Muscle of leg (tissue), 11 donors: Measurements from ENCODE around the gene MAT2A. TPM values are rescaled to one million over a fixed set of nuclear protein-coding genes. Genes with fewer than 3 reads are reported as not detected.
A peak's percentile ranks its signal among the peaks of the same experiment; 100 is the strongest.

ENCODE experiments used
- DNase-seq: peaks from one replicate; pipeline ENCODE4 v3.0.0; 2013
- H3K27ac ChIP-seq: one replicate; pipeline ENCODE4 v1.5.1; 2013; ENCODE audit warnings: mild to moderate bottlenecking, low read length, control low read depth
- H3K27me3 ChIP-seq: one replicate; pipeline ENCODE4 v1.6.1; 2013; ENCODE audit warnings: low read length; ENCODE audit not compliant: control insufficient read depth, insufficient read depth
- H3K36me3 ChIP-seq: one replicate; pipeline ENCODE4 v1.6.1; 2013; ENCODE audit warnings: low read length; ENCODE audit not compliant: control insufficient read depth, insufficient read depth
- H3K4me1 ChIP-seq: one replicate; pipeline ENCODE4 v1.6.1; 2013; ENCODE audit warnings: low read length; ENCODE audit not compliant: control insufficient read depth, insufficient read depth
- H3K4me3 ChIP-seq: one replicate; pipeline ENCODE4 v1.5.1; 2013; ENCODE audit warnings: low read length, control low read depth
- H3K9me3 ChIP-seq: replicated peaks from 2 replicates; pipeline ENCODE4 v1.6.1; 2013; ENCODE audit warnings: low read depth, low read length; ENCODE audit not compliant: control insufficient read depth
- WGBS: methylation state at CpG from one replicate; pipeline ENCODE4 v1.1.5; 2013; ENCODE audit warnings: missing lambda C conversion rate; ENCODE audit not compliant: insufficient coverage; 5-methylcytosine and 5-hydroxymethylcytosine counted together
- polyA plus RNA-seq, 8 donors: library from polyadenylated mRNA; unstranded; fragments of 120-200 nt; gene quantifications; one replicate each; pipeline versions ENCODE4 v1.2.1 to v1.2.3, GENCODE V29; 2013; ENCODE audit warnings: inconsistent platforms in 1 of 8, low replicate concordance in 1 of 8; ENCODE audit not compliant: insufficient read length in 8 of 8, insufficient read depth in 1 of 8
- total RNA-seq: library from RNA; stranded (reverse); fragments of 120-200 nt; gene quantifications from one replicate; pipeline ENCODE4 v1.2.4, GENCODE V29; 2013

Gene MAT2A
- total and polyA plus RNA-seq, 9 donors: 71.5 to 240 (median 179) TPM

DNA sequence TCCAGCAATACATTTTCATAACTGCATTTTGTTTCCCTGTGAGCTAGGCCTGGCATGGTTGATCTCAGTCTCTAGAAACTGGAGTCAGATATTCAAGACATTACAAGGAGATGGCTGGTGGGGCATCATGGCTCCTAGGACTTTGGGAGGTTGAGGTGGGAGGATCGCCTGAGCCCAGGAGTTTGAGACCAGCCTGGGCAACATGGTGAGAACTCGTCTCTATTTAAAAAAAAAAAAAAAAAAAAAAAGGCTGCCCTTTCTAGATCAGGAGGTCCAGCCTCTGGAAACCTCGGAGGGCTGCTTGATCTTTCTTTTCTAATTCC lies 38.1 kb downstream of the MAT2A start:
- Histone ChIP-seq H3K27ac (peak overlapping the region; percentile 88), H3K4me3 (no peak overlapping the region), H3K9me3 (no peaks in the 10 kb centered on the region), H3K4me1 (peaks cover 40% of the 10 kb centered on the region), H3K36me3 (no peaks in the 10 kb centered on the region), H3K27me3 (peaks cover 2% of the 10 kb centered on the region)
- no CpG with 5 or more reads among the region's 3 CpGs for WGBS
- no peak for DNase-seq

DNA sequence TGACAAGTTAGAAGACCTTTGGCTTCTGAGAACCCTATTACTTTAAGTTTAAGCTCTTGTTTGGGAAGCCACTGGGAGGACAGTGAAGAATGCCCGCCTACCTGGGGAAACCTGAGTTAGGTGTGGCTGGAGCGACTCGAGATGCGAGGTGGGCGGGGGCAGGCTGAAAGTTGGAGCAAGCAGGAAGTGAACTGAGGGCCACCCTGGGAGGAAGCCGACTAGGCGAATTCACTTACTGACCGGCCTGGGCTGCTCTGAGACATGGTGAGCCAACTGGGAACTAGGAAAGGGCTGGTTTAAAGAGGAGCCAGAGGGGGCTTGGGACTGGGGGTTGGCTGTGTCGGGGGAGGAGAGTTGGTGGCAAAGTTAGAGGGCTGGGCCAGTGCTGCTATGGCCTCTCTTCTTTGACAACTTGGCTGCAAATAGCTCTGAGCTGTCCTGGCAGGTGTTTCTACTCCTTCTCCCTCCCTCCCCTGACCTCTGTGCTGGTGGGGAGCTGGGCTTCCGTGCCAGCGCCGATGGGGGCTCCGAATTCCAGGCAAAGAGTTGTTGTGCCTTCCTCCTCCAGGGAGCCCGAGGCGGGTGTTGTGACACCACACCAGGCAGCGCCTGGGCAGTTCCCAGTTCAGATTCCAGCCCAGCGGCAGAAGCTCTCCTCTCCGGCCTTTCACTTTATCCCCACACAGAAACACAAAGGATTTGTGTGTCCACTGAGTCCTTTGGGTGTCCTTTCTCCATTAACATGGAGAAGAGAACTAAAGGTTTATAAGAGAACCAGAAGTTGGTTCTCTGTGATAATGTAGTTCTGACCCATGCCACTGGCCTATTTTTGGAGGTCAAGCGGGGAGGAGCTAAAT lies 38.6 kb downstream of the MAT2A start, which contains the start of gene VAMP8:
Gene VAMP8, plus strand, starts transcription at position 201 of the 857 bp plus-strand sequence. Its CDS starts 61 bp downstream, at position 262.
- no peaks in the 10 kb centered on the region for H3K9me3 ChIP-seq
- peaks cover 40% of the 10 kb centered on the region for H3K4me1 ChIP-seq
- H3K36me3 ChIP-seq: no peaks in the 10 kb centered on the region
- peaks cover 2% of the 10 kb centered on the region for H3K27me3 ChIP-seq
- 35% methylated on average over 9 of the region's 19 CpGs for WGBS
- DNase-seq: peak; percentile 51
- H3K27ac ChIP-seq: peak within 1 kb of the TSS; percentile 88
- peak within 1 kb of the TSS; percentile 25 for H3K4me3 ChIP-seq

DNA sequence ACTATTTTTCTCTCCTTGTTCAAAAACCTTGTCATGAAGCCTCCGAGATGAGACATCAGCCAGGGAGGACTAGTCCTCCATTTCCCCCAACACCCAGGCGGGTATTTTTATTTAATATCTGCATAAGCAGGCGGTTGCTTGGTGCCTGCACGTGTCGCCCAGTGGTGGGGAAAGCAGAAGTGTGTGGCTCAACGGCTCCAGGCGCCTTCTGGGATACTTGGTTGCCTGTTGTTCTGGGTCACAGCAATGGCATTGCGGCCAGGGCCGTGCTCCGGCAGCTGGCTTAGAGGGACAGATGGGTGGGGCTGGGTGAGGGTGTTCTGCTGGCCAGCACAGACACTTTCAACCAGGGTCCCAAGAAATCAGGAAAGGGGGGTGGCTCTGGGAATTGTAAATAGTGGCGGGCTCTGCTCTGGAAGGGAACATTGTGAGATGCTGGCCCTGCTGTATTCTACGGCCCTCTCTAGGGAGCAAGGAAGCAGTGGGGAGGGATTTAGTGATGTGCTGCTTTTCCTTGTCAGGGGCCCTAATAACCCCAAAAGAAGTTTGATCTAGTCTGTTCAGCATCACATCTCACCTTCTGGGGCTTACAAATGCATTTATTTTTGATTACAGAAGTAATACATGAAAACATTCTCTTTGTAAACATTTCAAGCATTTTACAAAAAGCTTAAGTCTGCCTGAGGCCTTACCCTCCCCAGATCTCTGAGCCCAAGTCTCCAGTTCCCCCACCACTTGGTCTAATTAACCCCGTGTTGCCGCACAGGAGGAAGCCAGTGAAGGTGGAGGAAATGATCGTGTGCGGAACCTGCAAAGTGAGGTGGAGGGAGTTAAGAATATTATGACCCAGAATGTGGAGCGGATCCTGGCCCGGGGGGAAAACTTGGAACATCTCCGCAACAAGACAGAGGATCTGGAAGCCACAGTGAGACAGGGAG lies 39.5 kb downstream of the MAT2A start:
- H3K4me3 ChIP-seq: no peak overlapping the region
- peak overlapping the region; percentile 88 for H3K27ac ChIP-seq
- peaks cover 40% of the 10 kb centered on the region for H3K4me1 ChIP-seq
- H3K27me3 ChIP-seq: peaks cover 2% of the 10 kb centered on the region
- DNase-seq: peak; percentile 59
- H3K9me3 ChIP-seq: no peaks in the 10 kb centered on the region
- H3K36me3 ChIP-seq: no peaks in the 10 kb centered on the region
- 37% methylated on average over 10 of the region's 19 CpGs for WGBS

DNA sequence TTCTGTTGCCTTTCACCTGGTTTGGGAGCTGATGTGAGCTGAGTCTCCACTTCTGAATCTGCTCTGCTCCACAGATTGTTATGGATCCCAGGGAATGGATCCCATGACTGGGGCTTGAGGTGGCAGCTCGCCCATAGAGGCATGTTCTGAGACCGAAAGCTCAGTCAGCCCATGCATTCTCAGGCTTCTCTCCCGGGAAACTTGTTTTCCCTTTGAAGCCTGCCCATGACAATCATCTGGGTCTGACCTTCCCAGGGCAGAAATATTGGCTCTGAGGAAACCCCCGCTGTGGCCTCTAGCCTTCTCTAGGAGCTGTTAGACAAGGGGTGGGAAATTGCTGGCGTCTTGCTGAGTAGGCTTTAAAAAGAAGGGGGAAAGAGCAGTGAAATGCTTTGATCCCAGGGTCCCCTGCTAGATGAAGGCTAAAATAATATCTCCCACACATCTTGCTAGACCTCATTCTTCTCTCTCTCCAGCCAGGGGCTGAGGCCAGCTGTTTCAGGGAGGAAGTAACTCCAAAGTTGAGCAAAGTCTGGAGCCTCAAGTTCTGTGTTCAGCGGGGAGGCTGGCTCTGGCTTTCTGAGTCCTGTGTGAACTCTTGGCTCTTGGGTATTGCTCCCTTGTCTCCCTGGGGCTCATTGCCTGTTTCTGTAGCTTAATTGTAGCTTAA lies 40.4 kb downstream of the MAT2A start:
- Histone ChIP-seq H3K4me3 (no peak overlapping the region), H3K27ac (peak overlapping the region; percentile 88), H3K27me3 (peaks cover 2% of the 10 kb centered on the region), H3K4me1 (peaks cover 42% of the 10 kb centered on the region), H3K36me3 (no peaks in the 10 kb centered on the region), H3K9me3 (no peaks in the 10 kb centered on the region)
- peak; percentile 65 for DNase-seq
- 33% methylated on average over 4 of the region's 6 CpGs for WGBS

DNA sequence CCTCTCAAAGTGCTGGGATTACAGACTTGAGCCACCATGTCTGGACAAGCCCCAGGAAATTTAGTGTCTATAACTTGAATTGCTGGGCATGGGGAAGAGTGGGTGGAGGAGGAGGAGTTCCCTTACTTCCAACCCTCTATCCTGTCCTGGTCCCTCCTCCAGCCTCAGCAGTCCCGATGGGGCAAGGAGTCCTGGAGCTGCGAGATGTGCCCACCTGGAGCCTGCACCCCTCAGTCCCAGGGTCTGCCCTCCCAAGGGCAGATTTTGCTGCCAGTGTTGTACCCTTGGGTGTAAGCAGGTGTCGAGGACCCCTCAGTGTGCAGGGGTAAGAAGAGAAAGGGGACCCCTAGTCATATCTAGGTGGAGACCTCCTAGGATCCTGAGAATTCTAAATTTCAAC lies 41.2 kb downstream of the MAT2A start:
- no peaks in the 10 kb centered on the region for H3K36me3 ChIP-seq
- no peak for DNase-seq
- H3K4me3 ChIP-seq: no peak overlapping the region
- 100% methylated on average over 1 of the region's 3 CpGs for WGBS
- peaks cover 50% of the 10 kb centered on the region for H3K4me1 ChIP-seq
- no peaks in the 10 kb centered on the region for H3K9me3 ChIP-seq
- H3K27me3 ChIP-seq: peaks cover 2% of the 10 kb centered on the region
- no peak overlapping the region for H3K27ac ChIP-seq

DNA sequence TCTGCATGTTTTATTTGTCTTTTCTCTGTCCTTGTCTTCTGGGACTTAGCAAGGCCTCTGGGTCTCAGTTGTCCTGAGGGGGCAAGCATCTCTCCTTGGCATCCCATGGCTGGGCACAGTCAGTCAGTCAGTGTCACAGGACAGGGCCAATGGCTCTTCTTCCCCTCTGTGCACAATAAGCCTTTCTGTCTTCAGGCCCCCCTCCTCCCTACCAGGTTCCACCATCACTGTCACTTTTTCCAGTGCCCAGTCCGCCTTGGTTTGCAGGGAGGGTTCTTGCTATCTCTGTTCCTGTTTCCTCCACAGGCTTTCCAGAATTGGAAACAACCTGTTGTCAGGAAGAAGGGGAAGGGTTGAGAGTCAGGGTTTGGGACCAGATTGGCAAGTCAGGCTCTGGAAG lies 43.5 kb downstream of the MAT2A start:
- Histone ChIP-seq H3K27ac (no peak overlapping the region), H3K4me3 (no peak overlapping the region), H3K4me1 (peaks cover 51% of the 10 kb centered on the region), H3K27me3 (peaks cover 1% of the 10 kb centered on the region), H3K9me3 (no peaks in the 10 kb centered on the region), H3K36me3 (no peaks in the 10 kb centered on the region)
- DNase-seq: no peak
- no CpG with 5 or more reads among the region's 1 CpG for WGBS

DNA sequence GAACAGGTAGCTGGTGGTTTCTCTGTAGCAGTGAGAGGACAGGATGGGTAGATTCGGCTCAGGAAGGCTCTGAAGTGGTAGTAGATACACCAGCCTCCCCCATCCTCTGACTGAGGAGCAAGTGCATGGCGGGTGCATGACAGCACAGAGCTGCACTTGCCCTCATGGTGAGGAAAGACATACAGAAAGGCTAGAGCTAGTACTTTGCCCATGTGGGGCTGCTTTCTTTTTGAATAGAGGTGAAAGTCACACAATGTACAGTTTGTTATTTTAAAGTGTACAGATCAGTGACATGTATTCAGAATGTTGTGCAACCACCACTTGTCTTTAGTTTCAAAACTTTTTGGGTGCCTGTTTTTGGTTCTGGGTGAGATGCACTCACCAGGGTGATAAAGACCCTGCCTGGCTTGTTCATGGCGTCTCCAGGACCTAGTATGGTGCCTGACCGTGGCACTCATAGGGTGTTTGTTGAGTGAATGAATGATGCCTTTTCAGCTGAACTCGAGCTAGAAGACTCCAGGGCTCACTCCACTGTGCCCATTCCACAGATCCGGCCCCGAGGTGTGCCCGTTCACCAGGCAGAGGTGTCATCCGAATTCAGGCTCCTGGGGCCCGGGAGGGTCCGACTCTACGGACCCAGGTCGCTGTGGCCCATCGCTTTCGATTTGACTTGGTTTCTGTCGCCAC lies 44.8 kb downstream of the MAT2A start:
- DNase-seq: no peak
- Histone ChIP-seq H3K27me3 (no peaks in the 10 kb centered on the region), H3K36me3 (no peaks in the 10 kb centered on the region), H3K27ac (peak overlapping the region; percentile 60), H3K4me1 (peaks cover 47% of the 10 kb centered on the region), H3K9me3 (no peaks in the 10 kb centered on the region), H3K4me3 (peak overlapping the region; percentile 51)
- 13% methylated on average over 12 of the region's 16 CpGs for WGBS

DNA sequence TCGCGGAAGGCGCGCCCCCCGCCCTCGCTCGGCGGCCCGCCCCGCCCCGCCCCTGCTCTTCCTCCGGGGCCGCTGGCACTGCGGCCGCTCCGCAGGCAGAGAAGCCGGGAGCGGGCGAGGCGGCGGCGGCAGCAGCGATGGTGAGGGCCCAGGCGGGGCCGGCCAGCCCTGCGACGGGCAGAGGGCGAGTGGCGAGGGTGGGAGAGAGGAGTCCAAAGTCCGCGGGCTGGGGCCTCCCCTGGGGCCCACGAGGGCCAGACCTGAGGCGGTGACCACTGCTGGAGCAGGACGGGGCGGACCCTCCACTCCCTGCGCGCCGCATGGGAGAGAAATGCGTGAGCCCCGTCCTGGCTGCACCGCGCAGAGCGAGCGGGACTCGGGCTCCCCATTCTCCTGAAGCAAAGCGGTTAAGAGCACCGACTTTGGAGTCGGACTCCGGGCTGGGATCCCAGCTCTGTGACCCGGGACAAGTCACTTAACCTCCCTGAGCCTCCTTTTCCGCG lies 45.4 kb downstream of the MAT2A start, which contains the start of gene VAMP5:
Gene VAMP5, plus strand, starts transcription at position 78 of the 503 bp plus-strand sequence. Its CDS starts 60 bp downstream, at position 138.
- peak; percentile 59 for DNase-seq
- Histone ChIP-seq H3K4me1 (peaks cover 45% of the 10 kb centered on the region), H3K9me3 (no peaks in the 10 kb centered on the region), H3K27me3 (no peaks in the 10 kb centered on the region), H3K27ac (peak within 1 kb of the TSS; percentile 90), H3K36me3 (no peaks in the 10 kb centered on the region), H3K4me3 (peak within 1 kb of the TSS; percentile 51)
- WGBS: 4% methylated on average over 47 of the region's 52 CpGs
